GM12878 (cell line): ENCODE results near the gene UTP25.

ENCODE experiments used
- CEBPB ChIP-seq, 2 experiments: fragments of 150-350 bp in 1 of 2; IDR thresholded peaks; 2 replicates each; pipeline ENCODE4 v1.6.1; 2012 to 2014; ENCODE audit warnings: low read depth in 2 of 2, low read length in 2 of 2, borderline replicate concordance in 1 of 2, inconsistent platforms in 1 of 2
- CREM ChIP-seq: IDR thresholded peaks from 2 replicates; pipeline ENCODE4 v1.6.1; 2014; ENCODE audit warnings: antibody characterized with exemption, low read depth
- HDAC2 ChIP-seq: fragments of 200-600 bp; sonication (generic); IDR thresholded peaks from 2 replicates; pipeline ENCODE4 v1.6.1; 2017
- JUNB ChIP-seq: IDR thresholded peaks from 2 replicates; pipeline ENCODE4 v1.6.1; 2016; ENCODE audit warnings: antibody characterized with exemption, mild to moderate bottlenecking
- MXI1 ChIP-seq: fragments of 150-350 bp; IDR thresholded peaks from 2 replicates; pipeline ENCODE4 v1.6.1; 2011; ENCODE audit warnings: low read depth, mild to moderate bottlenecking, inconsistent platforms, low read length, improper control_type of control experiment
- NR2C1 ChIP-seq: fragments of 450-650 bp; IDR thresholded peaks from 2 replicates; pipeline ENCODE4 v1.6.1; 2017; ENCODE audit warnings: antibody characterized with exemption, mild to moderate bottlenecking, moderate library complexity
- POLR2AphosphoS5 ChIP-seq: IDR thresholded peaks from 2 replicates; pipeline ENCODE4 v1.6.1; 2011; ENCODE audit warnings: mild to moderate bottlenecking, low read length, inconsistent platforms
- RCOR1 ChIP-seq: conservative IDR thresholded peaks from 2 replicates; pipeline ENCODE4 v1.6.1; 2012; ENCODE audit warnings: low read depth, low read length, improper control_type of control experiment
- SMAD1 ChIP-seq: fragments of 450-650 bp; IDR thresholded peaks from 2 replicates; pipeline ENCODE4 v1.6.1; 2018; ENCODE audit warnings: mild to moderate bottlenecking, low read depth; ENCODE audit not compliant: partially characterized antibody
- ZBTB11 ChIP-seq: fragments of 450-650 bp; formaldehyde crosslinking; IDR thresholded peaks from 2 replicates; pipeline ENCODE4 v1.5.0; 2022; ENCODE audit warnings: mild to moderate bottlenecking, missing genetic modification characterization
- ZNF384 ChIP-seq: IDR thresholded peaks from 2 replicates; pipeline ENCODE4 v1.6.1; 2012; ENCODE audit warnings: low read depth, mild to moderate bottlenecking, low read length, improper control_type of control experiment, borderline replicate concordance
- TF ChIP-seq, protein P1 (sequence below), 3 experiments: IDR thresholded peaks in 2 of 3; conservative IDR thresholded peaks in 1 of 3; 2 replicates each; pipeline ENCODE4 v1.5.1; 2011; ENCODE audit warnings: low read depth in 3 of 3, low read length in 3 of 3, mild to moderate bottlenecking in 3 of 3, control low read depth in 2 of 3, moderate library complexity in 2 of 3, inconsistent platforms in 1 of 3, mixed read lengths in 1 of 3; ENCODE audit not compliant: control insufficient read depth in 2 of 3, insufficient read depth in 1 of 3; ENCODE audit errors: extremely low read depth in 1 of 3
- TF ChIP-seq, protein P2 (sequence below): IDR thresholded peaks from 2 replicates; pipeline ENCODE4 v1.6.1; 2012; ENCODE audit warnings: low read depth, low read length, improper control_type of control experiment

DNA sequence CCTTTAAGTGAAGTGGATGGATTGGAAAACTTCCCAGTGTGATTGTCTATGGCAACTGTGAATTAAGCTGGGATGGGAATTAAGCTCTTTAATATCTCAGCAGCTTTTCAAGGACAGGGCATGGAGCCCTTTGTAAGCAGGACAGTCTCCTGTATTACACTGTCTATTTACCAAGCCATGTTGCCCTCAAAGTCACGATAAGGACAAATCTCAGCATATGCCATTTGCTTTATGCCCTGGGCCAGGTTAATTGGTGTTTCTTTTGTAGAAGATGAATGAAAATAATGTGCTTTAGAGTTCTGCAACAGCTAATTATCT lies 17.6 kb downstream of the UTP25 start:
- TF ChIP-seq JUNB (no peak), MXI1 (no peak), ZNF384 (no peak), CEBPB (IDR thresholded peaks at IDR 0.05; ENCODE audit: borderline replicate concordance in 1 of 2, low read depth in 2 of 2, low read length in 2 of 2) (no peak), CREM (no peak), HDAC2 (no peak), POLR2AphosphoS5 (no peak), ZBTB11 (CRISPR knock-in tag) (no peak), RCOR1 (no peak), SMAD1 (no peak), NR2C1 (no peak)
- TF ChIP-seq, protein P1, sequence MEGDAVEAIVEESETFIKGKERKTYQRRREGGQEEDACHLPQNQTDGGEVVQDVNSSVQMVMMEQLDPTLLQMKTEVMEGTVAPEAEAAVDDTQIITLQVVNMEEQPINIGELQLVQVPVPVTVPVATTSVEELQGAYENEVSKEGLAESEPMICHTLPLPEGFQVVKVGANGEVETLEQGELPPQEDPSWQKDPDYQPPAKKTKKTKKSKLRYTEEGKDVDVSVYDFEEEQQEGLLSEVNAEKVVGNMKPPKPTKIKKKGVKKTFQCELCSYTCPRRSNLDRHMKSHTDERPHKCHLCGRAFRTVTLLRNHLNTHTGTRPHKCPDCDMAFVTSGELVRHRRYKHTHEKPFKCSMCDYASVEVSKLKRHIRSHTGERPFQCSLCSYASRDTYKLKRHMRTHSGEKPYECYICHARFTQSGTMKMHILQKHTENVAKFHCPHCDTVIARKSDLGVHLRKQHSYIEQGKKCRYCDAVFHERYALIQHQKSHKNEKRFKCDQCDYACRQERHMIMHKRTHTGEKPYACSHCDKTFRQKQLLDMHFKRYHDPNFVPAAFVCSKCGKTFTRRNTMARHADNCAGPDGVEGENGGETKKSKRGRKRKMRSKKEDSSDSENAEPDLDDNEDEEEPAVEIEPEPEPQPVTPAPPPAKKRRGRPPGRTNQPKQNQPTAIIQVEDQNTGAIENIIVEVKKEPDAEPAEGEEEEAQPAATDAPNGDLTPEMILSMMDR (IDR thresholded peaks at IDR 0.05 in 2 of 3, conservative IDR thresholded peaks at IDR 0.05 in 1 of 3; ENCODE audit: control insufficient read depth in 2 of 3, extremely low read depth in 1 of 3, insufficient read depth in 1 of 3, low read depth in 3 of 3, low read length in 3 of 3) = no peak
- TF ChIP-seq, protein P2, sequence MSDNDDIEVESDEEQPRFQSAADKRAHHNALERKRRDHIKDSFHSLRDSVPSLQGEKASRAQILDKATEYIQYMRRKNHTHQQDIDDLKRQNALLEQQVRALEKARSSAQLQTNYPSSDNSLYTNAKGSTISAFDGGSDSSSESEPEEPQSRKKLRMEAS = no peak
